SJCRH30 (cell line): ENCODE data around the gene TFAM. TPM values are rescaled to one million over a fixed set of nuclear protein-coding genes. Genes with fewer than 3 reads are reported as not detected.

Source experiments
- DNase-seq, 2 experiments: peaks; one replicate each; pipeline ENCODE4 v3.0.0-alpha.2; 2015 to 2020
- H3K27ac ChIP-seq: fragments of 250-450 bp; sonication (Bioruptor Pico); 2 replicates; pipeline ENCODE4 v1.5.1; 2020; ENCODE audit warnings: mild to moderate bottlenecking, moderate library complexity
- H3K27me3 ChIP-seq: fragments of 250-450 bp; sonication (Bioruptor Pico); 2 replicates; pipeline ENCODE4 v1.5.1; 2020; ENCODE audit warnings: mild to moderate bottlenecking, moderate library complexity
- H3K36me3 ChIP-seq: fragments of 250-450 bp; sonication (Bioruptor Pico); 2 replicates; pipeline ENCODE4 v1.5.1; 2020; ENCODE audit warnings: mild to moderate bottlenecking, moderate library complexity
- H3K4me1 ChIP-seq: fragments of 250-450 bp; sonication (Bioruptor Pico); 2 replicates; pipeline ENCODE4 v1.5.1; 2020; ENCODE audit warnings: mild to moderate bottlenecking, moderate library complexity
- H3K4me3 ChIP-seq: fragments of 250-450 bp; sonication (Bioruptor Pico); 2 replicates; pipeline ENCODE4 v1.5.1; 2020; ENCODE audit warnings: mild to moderate bottlenecking, moderate library complexity
- H3K9me3 ChIP-seq: fragments of 250-450 bp; sonication (Bioruptor Pico); replicated peaks from 2 replicates; pipeline ENCODE4 v1.5.1; 2020; ENCODE audit warnings: mild to moderate bottlenecking, moderate library complexity
- total RNA-seq: library from RNA; depleted of rRNA; stranded (reverse); fragments of >200 nt; shearing (Covaris generic); gene quantifications from 2 replicates; pipeline ENCODE4 v1.2.3, GENCODE V29; 2014

The TFAM gene
- total RNA-seq, 1 experiment from 2014 or later: 60.0 TPM

- Histone ChIP-seq H3K4me3 (no peak overlapping the region), H3K9me3 (no peaks in the 10 kb centered on the region), H3K36me3 (0 out of 2 replicates have a peak, but pooled peaks cover 4% of the 10 kb centered on the region), H3K4me1 (no peaks in the 10 kb centered on the region), H3K27ac (no peak overlapping the region), H3K27me3 (no peaks in the 10 kb centered on the region)
- no peak for DNase-seq
These were observed 24.7 kb upstream of the TFAM start for GRCh38 chr10:58360412-58361004.

- Histone ChIP-seq H3K9me3 (no peaks in the 10 kb centered on the region), H3K27ac (no peak overlapping the region), H3K36me3 (0 out of 2 replicates have a peak, but pooled peaks cover 4% of the 10 kb centered on the region), H3K4me1 (no peaks in the 10 kb centered on the region), H3K27me3 (no peaks in the 10 kb centered on the region), H3K4me3 (no peak overlapping the region)
- DNase-seq: no peak
These were observed 23.9 kb upstream of the TFAM start for GRCh38 chr10:58361353-58361752.

GRCh38 chr10:58362027-58362789 lies 23.0 kb upstream of the TFAM start:
- H3K27me3 ChIP-seq: no peaks in the 10 kb centered on the region
- H3K27ac ChIP-seq: no peak overlapping the region
- DNase-seq: no peak
- no peaks in the 10 kb centered on the region for H3K4me1 ChIP-seq
- no peaks in the 10 kb centered on the region for H3K9me3 ChIP-seq
- H3K36me3 ChIP-seq: 0 out of 2 replicates have a peak, but pooled peaks cover 4% of the 10 kb centered on the region
- no peak overlapping the region for H3K4me3 ChIP-seq

GRCh38 chr10:58367069-58367468 lies 18.1 kb upstream of the TFAM start:
- no peaks in the 10 kb centered on the region for H3K9me3 ChIP-seq
- peaks cover 10% of the 10 kb centered on the region; the same call in 1 of the 2 replicates for H3K36me3 ChIP-seq
- no peaks in the 10 kb centered on the region for H3K27me3 ChIP-seq
- DNase-seq: no peak
- no peak overlapping the region for H3K27ac ChIP-seq
- H3K4me3 ChIP-seq: no peak overlapping the region
- H3K4me1 ChIP-seq: peaks cover under 1% of the 10 kb centered on the region; the same call in 1 of the 2 replicates

GRCh38 chr10:58371473-58371872 lies 13.7 kb upstream of the TFAM start:
- Histone ChIP-seq H3K4me1 (peaks cover 11% of the 10 kb centered on the region), H3K27me3 (no peaks in the 10 kb centered on the region), H3K4me3 (no peak overlapping the region), H3K27ac (no peak overlapping the region), H3K9me3 (no peaks in the 10 kb centered on the region), H3K36me3 (peaks cover 6% of the 10 kb centered on the region; the same call in 1 of the 2 replicates)
- no peak for DNase-seq

GRCh38 chr10:58372607-58373441 lies 12.4 kb upstream of the TFAM start:
- Histone ChIP-seq H3K27me3 (no peaks in the 10 kb centered on the region), H3K27ac (peak overlapping the region; percentile 43), H3K36me3 (peaks cover 6% of the 10 kb centered on the region; the same call in 1 of the 2 replicates), H3K4me1 (peaks cover 11% of the 10 kb centered on the region), H3K4me3 (no peak overlapping the region), H3K9me3 (no peaks in the 10 kb centered on the region)
- peak; percentile 40 to 71 for DNase-seq

GRCh38 chr10:58373442-58373827 lies 11.8 kb upstream of the TFAM start:
- Histone ChIP-seq H3K4me1 (peaks cover 11% of the 10 kb centered on the region), H3K27me3 (no peaks in the 10 kb centered on the region), H3K27ac (peak overlapping the region; percentile 43), H3K36me3 (peaks cover 6% of the 10 kb centered on the region; the same call in 1 of the 2 replicates), H3K9me3 (no peaks in the 10 kb centered on the region), H3K4me3 (no peak overlapping the region)
- peak in 1 of 2 experiments; percentile 1 for DNase-seq

GRCh38 chr10:58382489-58382995 lies 2.7 kb upstream of the TFAM start:
- Histone ChIP-seq H3K36me3 (peaks cover 5% of the 10 kb centered on the region; the same call in 1 of the 2 replicates), H3K9me3 (no peaks in the 10 kb centered on the region), H3K27me3 (no peaks in the 10 kb centered on the region), H3K4me3 (no peak overlapping the region), H3K4me1 (no peaks in the 10 kb centered on the region), H3K27ac (no peak overlapping the region)
- DNase-seq: no peak

- Histone ChIP-seq H3K27me3 (no peaks in the 10 kb centered on the region), H3K27ac (no peak overlapping the region), H3K4me3 (peak overlapping the region; percentile 69), H3K36me3 (peaks cover 17% of the 10 kb centered on the region), H3K4me1 (no peaks in the 10 kb centered on the region), H3K9me3 (no peaks in the 10 kb centered on the region)
- no peak for DNase-seq
These were observed 1.1 kb upstream of the TFAM start for GRCh38 chr10:58384095-58384494.

GRCh38 chr10:58384544-58384998 lies 639 bp upstream of the TFAM start:
- Histone ChIP-seq H3K36me3 (peaks cover 22% of the 10 kb centered on the region), H3K9me3 (no peaks in the 10 kb centered on the region), H3K27ac (peak overlapping the region; percentile 73), H3K27me3 (no peaks in the 10 kb centered on the region), H3K4me1 (no peaks in the 10 kb centered on the region), H3K4me3 (peak overlapping the region; percentile 69)
- DNase-seq: no peak

GRCh38 chr10:58385784-58386112 lies 538 bp downstream of the TFAM start:
- Histone ChIP-seq H3K27me3 (no peaks in the 10 kb centered on the region), H3K27ac (peak overlapping the region; percentile 73), H3K9me3 (no peaks in the 10 kb centered on the region), H3K36me3 (peaks cover 34% of the 10 kb centered on the region), H3K4me1 (no peaks in the 10 kb centered on the region), H3K4me3 (peak overlapping the region; percentile 69)
- peak; percentile 46 to 60 for DNase-seq

- H3K9me3 ChIP-seq: no peaks in the 10 kb centered on the region
- no peaks in the 10 kb centered on the region for H3K27me3 ChIP-seq
- H3K4me1 ChIP-seq: no peaks in the 10 kb centered on the region
- no peak for DNase-seq
- no peak overlapping the region for H3K4me3 ChIP-seq
- peaks cover 51% of the 10 kb centered on the region for H3K36me3 ChIP-seq
- H3K27ac ChIP-seq: no peak overlapping the region
These were observed 3.8 kb downstream of the TFAM start for GRCh38 chr10:58389024-58389423.

GRCh38 chr10:58393317-58393716 lies 8.1 kb downstream of the TFAM start:
- Histone ChIP-seq H3K27me3 (no peaks in the 10 kb centered on the region), H3K36me3 (peaks cover 65% of the 10 kb centered on the region), H3K4me1 (no peaks in the 10 kb centered on the region), H3K9me3 (no peaks in the 10 kb centered on the region), H3K4me3 (no peak overlapping the region), H3K27ac (no peak overlapping the region)
- no peak for DNase-seq

- no peak overlapping the region for H3K27ac ChIP-seq
- peaks cover 54% of the 10 kb centered on the region for H3K36me3 ChIP-seq
- no peak for DNase-seq
- no peak overlapping the region for H3K4me3 ChIP-seq
- no peaks in the 10 kb centered on the region for H3K9me3 ChIP-seq
- H3K4me1 ChIP-seq: no peaks in the 10 kb centered on the region
- H3K27me3 ChIP-seq: no peaks in the 10 kb centered on the region
These were observed 9.3 kb downstream of the TFAM start for GRCh38 chr10:58394471-58394870.

- Histone ChIP-seq H3K27ac (no peak overlapping the region), H3K27me3 (no peaks in the 10 kb centered on the region), H3K9me3 (no peaks in the 10 kb centered on the region), H3K36me3 (peaks cover 40% of the 10 kb centered on the region), H3K4me1 (no peaks in the 10 kb centered on the region), H3K4me3 (no peak overlapping the region)
- DNase-seq: no peak
These were observed 10.8 kb downstream of the TFAM start for GRCh38 chr10:58396057-58396456.
